HL-60 (cell line): ENCODE results near the gene HYOU1.

Source experiments
- TF ChIP-seq, protein P1 (sequence below): IDR thresholded peaks from one replicate; pipeline ENCODE4 v1.5.1; 2011; ENCODE audit warnings: low read length, control low read depth, inconsistent platforms; ENCODE audit not compliant: insufficient read depth
- TF ChIP-seq, protein P2 (sequence below): IDR thresholded peaks from 2 replicates; pipeline ENCODE4 v1.6.1; 2012; ENCODE audit warnings: low read depth; ENCODE audit not compliant: insufficient replicate concordance

DNA sequence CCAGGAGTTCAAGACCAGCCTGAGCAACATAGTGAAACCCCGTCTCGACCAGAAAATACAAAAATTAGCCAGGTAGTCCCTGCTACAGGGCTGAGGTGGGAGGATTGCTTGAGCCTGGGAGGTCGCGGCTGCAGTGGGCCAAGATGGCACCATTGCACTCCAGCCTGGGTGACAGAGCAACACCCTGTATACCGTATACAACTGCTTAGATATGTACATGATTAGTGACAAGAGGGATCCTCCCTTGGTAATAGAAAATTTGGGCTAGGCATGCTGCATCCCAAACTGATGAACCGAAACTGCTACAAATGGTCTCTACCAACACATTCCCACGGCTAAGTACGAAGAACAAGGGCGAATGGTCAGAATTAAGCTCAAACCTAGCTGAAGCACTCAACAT, 14.1 kb downstream of the HYOU1 start:
- TF ChIP-seq, protein P1, sequence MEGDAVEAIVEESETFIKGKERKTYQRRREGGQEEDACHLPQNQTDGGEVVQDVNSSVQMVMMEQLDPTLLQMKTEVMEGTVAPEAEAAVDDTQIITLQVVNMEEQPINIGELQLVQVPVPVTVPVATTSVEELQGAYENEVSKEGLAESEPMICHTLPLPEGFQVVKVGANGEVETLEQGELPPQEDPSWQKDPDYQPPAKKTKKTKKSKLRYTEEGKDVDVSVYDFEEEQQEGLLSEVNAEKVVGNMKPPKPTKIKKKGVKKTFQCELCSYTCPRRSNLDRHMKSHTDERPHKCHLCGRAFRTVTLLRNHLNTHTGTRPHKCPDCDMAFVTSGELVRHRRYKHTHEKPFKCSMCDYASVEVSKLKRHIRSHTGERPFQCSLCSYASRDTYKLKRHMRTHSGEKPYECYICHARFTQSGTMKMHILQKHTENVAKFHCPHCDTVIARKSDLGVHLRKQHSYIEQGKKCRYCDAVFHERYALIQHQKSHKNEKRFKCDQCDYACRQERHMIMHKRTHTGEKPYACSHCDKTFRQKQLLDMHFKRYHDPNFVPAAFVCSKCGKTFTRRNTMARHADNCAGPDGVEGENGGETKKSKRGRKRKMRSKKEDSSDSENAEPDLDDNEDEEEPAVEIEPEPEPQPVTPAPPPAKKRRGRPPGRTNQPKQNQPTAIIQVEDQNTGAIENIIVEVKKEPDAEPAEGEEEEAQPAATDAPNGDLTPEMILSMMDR: no peak
- TF ChIP-seq, protein P2, sequence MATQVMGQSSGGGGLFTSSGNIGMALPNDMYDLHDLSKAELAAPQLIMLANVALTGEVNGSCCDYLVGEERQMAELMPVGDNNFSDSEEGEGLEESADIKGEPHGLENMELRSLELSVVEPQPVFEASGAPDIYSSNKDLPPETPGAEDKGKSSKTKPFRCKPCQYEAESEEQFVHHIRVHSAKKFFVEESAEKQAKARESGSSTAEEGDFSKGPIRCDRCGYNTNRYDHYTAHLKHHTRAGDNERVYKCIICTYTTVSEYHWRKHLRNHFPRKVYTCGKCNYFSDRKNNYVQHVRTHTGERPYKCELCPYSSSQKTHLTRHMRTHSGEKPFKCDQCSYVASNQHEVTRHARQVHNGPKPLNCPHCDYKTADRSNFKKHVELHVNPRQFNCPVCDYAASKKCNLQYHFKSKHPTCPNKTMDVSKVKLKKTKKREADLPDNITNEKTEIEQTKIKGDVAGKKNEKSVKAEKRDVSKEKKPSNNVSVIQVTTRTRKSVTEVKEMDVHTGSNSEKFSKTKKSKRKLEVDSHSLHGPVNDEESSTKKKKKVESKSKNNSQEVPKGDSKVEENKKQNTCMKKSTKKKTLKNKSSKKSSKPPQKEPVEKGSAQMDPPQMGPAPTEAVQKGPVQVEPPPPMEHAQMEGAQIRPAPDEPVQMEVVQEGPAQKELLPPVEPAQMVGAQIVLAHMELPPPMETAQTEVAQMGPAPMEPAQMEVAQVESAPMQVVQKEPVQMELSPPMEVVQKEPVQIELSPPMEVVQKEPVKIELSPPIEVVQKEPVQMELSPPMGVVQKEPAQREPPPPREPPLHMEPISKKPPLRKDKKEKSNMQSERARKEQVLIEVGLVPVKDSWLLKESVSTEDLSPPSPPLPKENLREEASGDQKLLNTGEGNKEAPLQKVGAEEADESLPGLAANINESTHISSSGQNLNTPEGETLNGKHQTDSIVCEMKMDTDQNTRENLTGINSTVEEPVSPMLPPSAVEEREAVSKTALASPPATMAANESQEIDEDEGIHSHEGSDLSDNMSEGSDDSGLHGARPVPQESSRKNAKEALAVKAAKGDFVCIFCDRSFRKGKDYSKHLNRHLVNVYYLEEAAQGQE: no peak
